Fibroblast of lung (primary cell): ENCODE data around the gene SMAD4.
"Not testable (repeated sequence)": the region's sequence is repeated elsewhere in the genome, so short reads cannot be mapped to it uniquely, and the experiment has no call there.

ENCODE experiments used
- CTCF ChIP-seq, 2 donors: IDR thresholded peaks in 1 of 2; conservative IDR thresholded peaks in 1 of 2; 1 replicate in 1 of 2; 2 replicates in 1 of 2; pipeline ENCODE4 v1.5.1; 2011 to 2012; ENCODE audit warnings: low read length in 2 of 2, control low read depth in 1 of 2, inconsistent platforms in 1 of 2, low read depth in 1 of 2, mild to moderate bottlenecking in 1 of 2
- EZH2 ChIP-seq: IDR thresholded peaks from 2 replicates; pipeline ENCODE4 v1.5.1; 2012; ENCODE audit warnings: low read length, control low read depth, mild to moderate bottlenecking; ENCODE audit errors: missing control alignments

- TF ChIP-seq CTCF (conservative IDR thresholded peaks at IDR 0.05 in 1 of 2, IDR thresholded peaks at IDR 0.05 in 1 of 2; ENCODE audit: low read depth in 1 of 2, low read length in 2 of 2); EZH2: not testable (repeated sequence)
Measured at GRCh38 chr18:51111633-51112355, 81.8 kb downstream of the SMAD4 start.
